Measurements from ENCODE around the gene SH3GL3.

Gene SH3GL3

DNA sequence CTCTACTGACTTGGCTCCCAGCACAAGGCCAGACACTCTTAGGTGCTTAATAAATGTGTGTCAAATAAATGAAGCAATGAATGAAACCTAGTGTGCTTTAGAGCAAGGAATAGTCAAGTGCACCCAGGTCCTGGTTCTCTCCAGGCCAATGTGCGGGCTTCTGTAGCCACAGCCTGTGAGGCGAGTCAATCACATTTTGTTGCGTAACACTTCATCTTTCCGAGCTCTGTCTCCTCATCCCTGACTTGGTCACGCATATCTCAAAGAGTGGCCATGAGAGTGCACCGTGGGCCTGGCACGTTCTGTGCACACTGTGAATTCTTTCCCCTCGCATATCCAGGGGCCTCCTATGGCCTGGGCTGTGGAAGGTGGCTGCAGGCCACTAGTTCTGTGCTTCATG lies 11.4 kb upstream of the SH3GL3 start:
- H3K27ac Mint-ChIP-seq = no peak overlapping the region
- peaks cover 9% of the 10 kb centered on the region for H3K27me3 Mint-ChIP-seq (ENCODE audit: low read depth, poor library complexity)
- no peak overlapping the region for H3K4me3 Mint-ChIP-seq

DNA sequence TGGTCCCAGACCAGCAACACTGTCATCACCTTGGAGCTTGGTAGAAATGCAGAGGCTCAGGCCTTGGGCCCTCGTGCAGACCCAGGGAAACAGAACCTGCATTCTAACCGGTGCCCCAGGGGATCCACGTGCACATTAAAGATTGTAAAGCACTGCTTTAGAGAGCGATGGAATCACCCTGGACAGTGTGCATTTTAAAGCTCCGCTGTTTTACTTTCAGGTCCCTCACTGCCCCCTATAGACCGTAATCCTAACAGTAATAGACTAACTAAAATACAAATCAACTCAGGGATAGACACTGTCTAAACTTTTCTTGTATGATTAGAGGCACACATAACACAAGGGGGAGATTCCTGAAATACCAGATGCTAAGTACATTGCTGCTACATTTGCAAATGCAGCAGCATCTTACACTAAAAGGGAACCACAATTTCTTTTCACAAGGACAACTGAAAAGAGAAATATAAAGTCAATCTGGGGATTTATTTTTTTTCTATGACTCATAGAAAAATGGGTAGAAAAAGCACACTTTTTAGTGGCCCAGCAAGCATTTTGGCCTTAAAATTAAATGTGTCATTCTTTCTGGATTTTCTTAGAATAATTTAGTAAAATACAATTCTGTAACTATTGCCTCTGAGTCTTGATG lies 10.5 kb upstream of the SH3GL3 start:
- Mint-ChIP-seq H3K4me1 (peaks cover 13% of the 10 kb centered on the region), H3K27me3 (ENCODE audit: low read depth, poor library complexity) (peaks cover 9% of the 10 kb centered on the region), H3K36me3 (ENCODE audit: low read depth) (no peaks in the 10 kb centered on the region), H3K9me3 (no peaks in the 10 kb centered on the region), H3K27ac (no peak overlapping the region), H3K4me3 (no peak overlapping the region)
- DNase-seq = no peak
- TF ChIP-seq, protein P1, sequence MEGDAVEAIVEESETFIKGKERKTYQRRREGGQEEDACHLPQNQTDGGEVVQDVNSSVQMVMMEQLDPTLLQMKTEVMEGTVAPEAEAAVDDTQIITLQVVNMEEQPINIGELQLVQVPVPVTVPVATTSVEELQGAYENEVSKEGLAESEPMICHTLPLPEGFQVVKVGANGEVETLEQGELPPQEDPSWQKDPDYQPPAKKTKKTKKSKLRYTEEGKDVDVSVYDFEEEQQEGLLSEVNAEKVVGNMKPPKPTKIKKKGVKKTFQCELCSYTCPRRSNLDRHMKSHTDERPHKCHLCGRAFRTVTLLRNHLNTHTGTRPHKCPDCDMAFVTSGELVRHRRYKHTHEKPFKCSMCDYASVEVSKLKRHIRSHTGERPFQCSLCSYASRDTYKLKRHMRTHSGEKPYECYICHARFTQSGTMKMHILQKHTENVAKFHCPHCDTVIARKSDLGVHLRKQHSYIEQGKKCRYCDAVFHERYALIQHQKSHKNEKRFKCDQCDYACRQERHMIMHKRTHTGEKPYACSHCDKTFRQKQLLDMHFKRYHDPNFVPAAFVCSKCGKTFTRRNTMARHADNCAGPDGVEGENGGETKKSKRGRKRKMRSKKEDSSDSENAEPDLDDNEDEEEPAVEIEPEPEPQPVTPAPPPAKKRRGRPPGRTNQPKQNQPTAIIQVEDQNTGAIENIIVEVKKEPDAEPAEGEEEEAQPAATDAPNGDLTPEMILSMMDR (IDR thresholded peaks at IDR 0.05) = peak; percentile 55

More for the DNA sequence above, 11.4 kb upstream of the SH3GL3 start:
- TF ChIP-seq, protein P1 (IDR thresholded peaks at IDR 0.05) = no peak
- H3K4me1 Mint-ChIP-seq = peaks cover 13% of the 10 kb centered on the region
- H3K36me3 Mint-ChIP-seq (ENCODE audit: low read depth) = no peaks in the 10 kb centered on the region
- H3K9me3 Mint-ChIP-seq = no peaks in the 10 kb centered on the region
- no peak for DNase-seq

DNA sequence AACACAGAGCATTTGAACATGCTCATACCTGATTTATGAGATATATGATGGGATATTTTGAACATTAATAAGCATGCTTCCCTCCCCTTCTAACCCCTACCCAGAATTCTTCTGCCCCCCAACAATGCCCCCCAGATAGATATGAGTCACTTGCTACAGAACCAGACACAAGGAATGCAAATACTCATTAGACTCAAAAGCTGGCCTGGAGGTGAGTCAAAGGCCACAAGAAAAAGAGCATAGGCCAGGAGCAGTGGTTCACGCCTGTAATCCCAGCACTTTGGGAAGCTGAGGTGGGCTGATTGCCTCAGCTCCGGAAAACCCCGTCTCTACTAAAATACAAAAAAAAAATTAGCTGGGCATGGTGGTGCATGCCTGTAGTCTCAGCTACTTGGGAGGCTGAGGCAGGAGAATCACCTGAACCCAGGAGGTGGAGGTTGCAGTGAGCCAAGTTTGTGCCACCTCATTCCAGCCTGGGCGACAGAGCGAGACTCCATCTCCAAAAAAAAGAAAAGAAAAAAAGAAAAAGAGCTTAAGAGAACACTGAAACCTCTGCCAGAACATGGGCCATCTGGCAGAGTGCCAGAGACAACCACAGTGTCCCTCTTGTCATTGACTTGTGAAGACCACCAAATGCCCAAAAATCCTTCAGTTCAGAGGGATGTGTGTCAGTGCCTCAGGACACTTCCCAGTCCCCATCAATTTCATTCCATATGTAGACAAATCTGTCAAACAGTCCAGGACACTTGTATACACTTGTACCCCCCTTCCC lies 3.9 kb upstream of the SH3GL3 start:
- Mint-ChIP-seq H3K9me3 (no peaks in the 10 kb centered on the region), H3K36me3 (ENCODE audit: low read depth) (no peaks in the 10 kb centered on the region), H3K27ac (no peak overlapping the region), H3K4me1 (peaks cover 28% of the 10 kb centered on the region), H3K27me3 (ENCODE audit: low read depth, poor library complexity) (peaks cover 25% of the 10 kb centered on the region), H3K4me3 (no peak overlapping the region)
- no peak for DNase-seq
- TF ChIP-seq, protein P1 (IDR thresholded peaks at IDR 0.05) = no peak

DNA sequence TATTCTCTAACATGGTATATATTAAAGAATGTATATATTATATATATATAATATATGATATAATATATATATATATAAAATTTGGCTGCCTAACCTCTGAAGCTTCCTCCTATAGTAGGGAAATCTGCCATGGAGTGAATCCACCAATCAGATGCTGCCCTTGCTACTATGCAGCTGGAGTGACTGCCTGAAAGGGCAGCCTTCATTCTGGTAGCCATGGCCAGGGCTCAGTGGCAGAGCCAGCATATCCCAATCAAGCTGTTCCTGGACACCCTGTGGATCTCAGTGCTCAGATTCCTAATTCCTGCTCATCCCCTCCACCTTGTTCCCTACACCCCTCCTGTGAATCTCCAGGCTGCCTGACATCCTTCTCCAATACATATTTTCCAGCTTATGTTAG lies 2.2 kb upstream of the SH3GL3 start:
- Mint-ChIP-seq H3K4me1 (peaks cover 36% of the 10 kb centered on the region), H3K4me3 (no peak overlapping the region), H3K27me3 (ENCODE audit: low read depth, poor library complexity) (peaks cover 40% of the 10 kb centered on the region), H3K36me3 (ENCODE audit: low read depth) (no peaks in the 10 kb centered on the region), H3K27ac (no peak overlapping the region), H3K9me3 (no peaks in the 10 kb centered on the region)
- no peak for DNase-seq
- TF ChIP-seq, protein P1 (IDR thresholded peaks at IDR 0.05) = no peak

DNA sequence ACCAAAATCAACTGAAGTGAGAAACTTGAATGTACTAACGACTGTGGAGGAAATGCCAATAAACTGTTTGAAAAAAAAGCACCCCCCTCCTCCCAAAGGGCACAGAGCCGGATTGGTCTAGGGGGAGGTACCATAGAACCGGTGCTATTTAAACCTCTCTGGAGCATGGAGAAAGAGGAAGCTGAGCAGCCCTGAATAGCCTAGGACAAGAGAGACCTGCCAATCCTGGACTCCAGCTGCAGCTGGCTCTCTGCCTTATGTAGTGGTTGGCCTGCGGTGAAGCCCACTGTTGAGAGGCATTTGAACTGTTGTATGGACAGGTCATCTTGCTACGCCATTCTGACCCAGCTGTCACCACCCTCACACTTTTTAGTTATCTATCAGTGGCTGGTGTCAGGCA lies 1.5 kb upstream of the SH3GL3 start:
- H3K27me3 Mint-ChIP-seq (ENCODE audit: low read depth, poor library complexity) = peaks cover 36% of the 10 kb centered on the region
- H3K9me3 Mint-ChIP-seq = peaks cover 3% of the 10 kb centered on the region
- DNase-seq = no peak
- H3K36me3 Mint-ChIP-seq (ENCODE audit: low read depth) = no peaks in the 10 kb centered on the region
- peaks cover 34% of the 10 kb centered on the region for H3K4me1 Mint-ChIP-seq
- H3K4me3 Mint-ChIP-seq = peak overlapping the region; percentile 40
- peak overlapping the region; percentile 36 for H3K27ac Mint-ChIP-seq
- TF ChIP-seq, protein P1 (IDR thresholded peaks at IDR 0.05) = no peak
